Measurements from ENCODE around the gene SENP1. TPM values are rescaled to one million over a fixed set of nuclear protein-coding genes. Genes with fewer than 3 reads are reported as not detected.
"Not testable (repeated sequence)": the region's sequence is repeated elsewhere in the genome, so short reads cannot be mapped to it uniquely, and the experiment has no call there.

The SENP1 gene
- total RNA-seq, 1 donor from 2014 or later = 31.2 TPM

DNA sequence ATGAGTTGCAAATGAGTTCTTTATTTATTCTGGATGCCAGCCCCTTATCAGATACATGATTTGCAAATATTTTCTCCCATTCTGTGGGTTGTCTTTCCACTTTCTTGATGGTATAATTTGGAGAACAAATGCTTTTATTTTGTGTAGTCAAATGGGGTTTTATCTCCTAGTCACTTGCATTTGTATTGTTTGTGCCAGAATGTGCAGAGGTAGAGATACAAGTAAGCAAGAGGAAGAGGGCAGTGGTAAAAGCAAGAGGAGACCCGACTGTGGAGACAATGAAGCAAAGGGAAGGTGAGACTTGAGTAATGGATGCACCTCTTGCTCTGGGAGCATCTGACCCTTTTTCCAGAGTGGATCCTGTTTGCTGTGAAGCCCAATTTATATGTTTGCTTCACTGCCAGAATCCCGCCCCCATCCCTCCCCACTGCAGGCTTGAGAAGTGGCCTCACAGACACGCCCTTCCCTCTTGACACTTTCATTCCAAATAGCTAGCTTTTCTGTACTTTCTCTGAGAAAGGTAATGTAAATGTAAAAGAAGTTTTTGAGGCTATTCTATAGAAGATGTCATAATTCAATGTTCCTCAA is 12.5 kb upstream of the SENP1 start:
- H3K27me3 Mint-ChIP-seq (ENCODE audit: unreplicated experiment) = peaks cover 2% of the 10 kb centered on the region
- peaks cover 21% of the 10 kb centered on the region for H3K4me1 Mint-ChIP-seq (ENCODE audit: unreplicated experiment)
- no peak for DNase-seq (ENCODE audit: low spot score)
- H3K4me3 Mint-ChIP-seq (ENCODE audit: unreplicated experiment) = peak overlapping the region; percentile 100
- peaks cover 5% of the 10 kb centered on the region for H3K36me3 Mint-ChIP-seq (ENCODE audit: low read depth, unreplicated experiment)
- TF ChIP-seq CTCF (IDR thresholded peaks at IDR 0.05; ENCODE audit: unreplicated experiment) = no peak
- H3K27ac Mint-ChIP-seq (ENCODE audit: unreplicated experiment) = no peak overlapping the region
- no peaks in the 10 kb centered on the region for H3K9me3 Mint-ChIP-seq (ENCODE audit: unreplicated experiment)

GRCh38 chr12:48115957-48116356 is 10.1 kb upstream of the SENP1 start:
- no peaks in the 10 kb centered on the region for H3K36me3 Mint-ChIP-seq (ENCODE audit: low read depth, unreplicated experiment)
- H3K27ac Mint-ChIP-seq (ENCODE audit: unreplicated experiment) = no peak overlapping the region
- no peak overlapping the region for H3K4me3 Mint-ChIP-seq (ENCODE audit: unreplicated experiment)
- no peak for DNase-seq (ENCODE audit: low spot score)
- H3K9me3 Mint-ChIP-seq (ENCODE audit: unreplicated experiment) = no peaks in the 10 kb centered on the region
- peaks cover 2% of the 10 kb centered on the region for H3K27me3 Mint-ChIP-seq (ENCODE audit: unreplicated experiment)
- no peak for TF ChIP-seq CTCF (IDR thresholded peaks at IDR 0.05; ENCODE audit: unreplicated experiment)
- peaks cover 20% of the 10 kb centered on the region for H3K4me1 Mint-ChIP-seq (ENCODE audit: unreplicated experiment)

DNA sequence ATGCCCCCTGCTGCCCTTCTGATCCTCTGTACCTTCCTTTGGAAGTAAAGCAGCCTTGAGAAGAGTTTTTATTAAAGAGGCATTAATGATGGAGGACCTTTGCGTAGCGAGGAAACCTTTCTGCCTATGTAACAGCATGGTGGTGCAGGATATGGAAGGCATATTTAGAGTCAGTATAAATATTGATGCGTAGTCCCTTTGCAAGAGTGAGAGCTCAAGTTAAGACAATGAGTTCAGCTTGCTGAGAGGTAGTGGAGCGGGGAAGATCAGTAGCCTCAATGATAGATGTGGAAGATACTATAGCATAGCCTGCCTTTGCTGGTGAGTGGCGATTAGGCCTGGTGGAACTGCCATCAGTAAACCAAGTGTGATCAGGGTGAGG is 5.4 kb upstream of the SENP1 start:
- not testable (repeated sequence) for DNase-seq (ENCODE audit: low spot score); H3K27ac Mint-ChIP-seq (ENCODE audit: unreplicated experiment)

GRCh38 chr12:48110691-48111311 is 4.9 kb upstream of the SENP1 start:
- Mint-ChIP-seq H3K27me3 (ENCODE audit: unreplicated experiment) (peaks cover 11% of the 10 kb centered on the region), H3K4me1 (ENCODE audit: unreplicated experiment) (peaks cover 33% of the 10 kb centered on the region), H3K9me3 (ENCODE audit: unreplicated experiment) (no peaks in the 10 kb centered on the region), H3K4me3 (ENCODE audit: unreplicated experiment) (no peak overlapping the region), H3K27ac (ENCODE audit: unreplicated experiment) (no peak overlapping the region), H3K36me3 (ENCODE audit: low read depth, unreplicated experiment) (peaks cover 7% of the 10 kb centered on the region)
- no peak for TF ChIP-seq CTCF (IDR thresholded peaks at IDR 0.05; ENCODE audit: unreplicated experiment)
- DNase-seq (ENCODE audit: low spot score) = no peak

More for the DNA sequence above, 5.4 kb upstream of the SENP1 start:
- peaks cover 32% of the 10 kb centered on the region for H3K4me1 Mint-ChIP-seq (ENCODE audit: unreplicated experiment)
- peaks cover 10% of the 10 kb centered on the region for H3K27me3 Mint-ChIP-seq (ENCODE audit: unreplicated experiment)
- not testable (repeated sequence) for H3K4me3 Mint-ChIP-seq (ENCODE audit: unreplicated experiment); H3K9me3 Mint-ChIP-seq (ENCODE audit: unreplicated experiment); H3K36me3 Mint-ChIP-seq (ENCODE audit: low read depth, unreplicated experiment)

GRCh38 chr12:48109424-48109823 is 3.5 kb upstream of the SENP1 start:
- no peak for TF ChIP-seq CTCF (IDR thresholded peaks at IDR 0.05; ENCODE audit: unreplicated experiment)
- no peak for DNase-seq (ENCODE audit: low spot score)
- H3K27ac Mint-ChIP-seq (ENCODE audit: unreplicated experiment) = peak overlapping the region; percentile 44
- peaks cover 12% of the 10 kb centered on the region for H3K36me3 Mint-ChIP-seq (ENCODE audit: low read depth, unreplicated experiment)
- peaks cover 16% of the 10 kb centered on the region for H3K27me3 Mint-ChIP-seq (ENCODE audit: unreplicated experiment)
- H3K9me3 Mint-ChIP-seq (ENCODE audit: unreplicated experiment) = no peaks in the 10 kb centered on the region
- H3K4me3 Mint-ChIP-seq (ENCODE audit: unreplicated experiment) = no peak overlapping the region
- H3K4me1 Mint-ChIP-seq (ENCODE audit: unreplicated experiment) = peaks cover 44% of the 10 kb centered on the region

Data from endothelial cell (in vitro differentiated cells).